ENCODE measurements around the gene C10orf120.

C10orf120 gene

DNA sequence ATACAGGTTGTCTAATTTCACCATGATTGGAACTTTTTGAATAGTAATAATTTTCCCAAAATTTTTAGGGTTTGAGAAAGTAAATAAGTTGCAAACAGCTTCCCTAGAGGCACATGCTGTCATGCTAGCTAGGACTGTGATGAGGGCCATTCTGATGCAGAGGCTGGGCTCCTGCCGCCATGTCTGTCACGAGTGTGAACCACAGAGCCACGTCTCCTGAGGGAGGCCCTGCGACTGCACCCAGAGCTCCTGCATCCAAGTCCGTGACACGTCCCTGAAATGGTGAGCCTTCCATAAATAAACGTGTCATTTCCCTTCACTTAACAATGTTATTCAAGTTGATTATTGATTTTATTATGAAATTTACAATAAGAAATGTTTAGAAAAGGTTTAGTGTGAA lies 40.0 kb downstream of the C10orf120 start:
- Histone ChIP-seq H3K4me3 (ENCODE audit: low read length) (no peak overlapping the region), H3K27ac (ENCODE audit: low read depth, low read length) (no peak overlapping the region), H3K36me3 (ENCODE audit: insufficient read depth, low read length) (no peaks in the 10 kb centered on the region), H3K4me1 (ENCODE audit: insufficient read depth, low read length) (no peaks in the 10 kb centered on the region), H3K9me3 (ENCODE audit: insufficient read depth, low read depth, low read length) (no peaks in the 10 kb centered on the region), H3K9ac (ENCODE audit: low read depth, low read length) (no peak overlapping the region), H3K27me3 (ENCODE audit: insufficient read depth, low read length) (no peaks in the 10 kb centered on the region)
- 92% methylated on average over 6 of the region's 7 CpGs for WGBS

DNA sequence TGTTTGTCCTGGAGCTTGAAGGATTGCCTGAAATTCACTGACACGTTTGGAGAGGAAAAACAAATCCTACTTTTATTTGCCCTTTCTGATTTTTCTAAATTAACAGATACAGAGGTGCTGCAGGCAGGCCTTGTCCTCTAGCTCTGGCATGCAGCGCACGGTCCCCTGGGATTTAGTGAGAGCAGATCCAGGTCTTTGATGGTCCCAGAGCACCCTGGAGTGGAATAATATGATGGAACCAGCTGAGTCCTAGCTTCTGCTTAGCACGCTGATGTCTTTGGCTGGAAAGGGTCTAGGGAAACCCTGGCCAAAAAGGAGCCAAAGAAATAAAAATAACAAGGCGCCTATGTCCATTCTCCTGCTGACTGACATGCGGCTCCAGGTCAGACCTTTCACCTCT lies 40.5 kb downstream of the C10orf120 start:
- Histone ChIP-seq H3K27me3 (ENCODE audit: insufficient read depth, low read length) (no peaks in the 10 kb centered on the region), H3K9me3 (ENCODE audit: insufficient read depth, low read depth, low read length) (no peaks in the 10 kb centered on the region), H3K4me1 (ENCODE audit: insufficient read depth, low read length) (no peaks in the 10 kb centered on the region), H3K4me3 (ENCODE audit: low read length) (no peak overlapping the region), H3K27ac (ENCODE audit: low read depth, low read length) (no peak overlapping the region), H3K9ac (ENCODE audit: low read depth, low read length) (no peak overlapping the region), H3K36me3 (ENCODE audit: insufficient read depth, low read length) (no peaks in the 10 kb centered on the region)
- 94% methylated on average over 6 of the region's 6 CpGs for WGBS

GRCh38 chr10:122658356-122659049 lies 41.1 kb downstream of the C10orf120 start:
- no peaks in the 10 kb centered on the region for H3K9me3 ChIP-seq (ENCODE audit: insufficient read depth, low read depth, low read length)
- no peak overlapping the region for H3K9ac ChIP-seq (ENCODE audit: low read depth, low read length)
- H3K4me1 ChIP-seq (ENCODE audit: insufficient read depth, low read length): no peaks in the 10 kb centered on the region
- no peak overlapping the region for H3K4me3 ChIP-seq (ENCODE audit: low read length)
- 90% methylated on average over 8 of the region's 8 CpGs for WGBS
- no peak overlapping the region for H3K27ac ChIP-seq (ENCODE audit: low read depth, low read length)
- H3K36me3 ChIP-seq (ENCODE audit: insufficient read depth, low read length): no peaks in the 10 kb centered on the region
- no peaks in the 10 kb centered on the region for H3K27me3 ChIP-seq (ENCODE audit: insufficient read depth, low read length)

- Histone ChIP-seq H3K4me3 (ENCODE audit: low read length) (no peak overlapping the region), H3K27me3 (ENCODE audit: insufficient read depth, low read length) (no peaks in the 10 kb centered on the region), H3K9ac (ENCODE audit: low read depth, low read length) (no peak overlapping the region), H3K36me3 (ENCODE audit: insufficient read depth, low read length) (no peaks in the 10 kb centered on the region), H3K27ac (ENCODE audit: low read depth, low read length) (no peak overlapping the region), H3K4me1 (ENCODE audit: insufficient read depth, low read length) (no peaks in the 10 kb centered on the region), H3K9me3 (ENCODE audit: insufficient read depth, low read depth, low read length) (no peaks in the 10 kb centered on the region)
- 84% methylated on average over 3 of the region's 3 CpGs for WGBS
Observed at GRCh38 chr10:122657729-122658128, 41.9 kb downstream of the C10orf120 start.

DNA sequence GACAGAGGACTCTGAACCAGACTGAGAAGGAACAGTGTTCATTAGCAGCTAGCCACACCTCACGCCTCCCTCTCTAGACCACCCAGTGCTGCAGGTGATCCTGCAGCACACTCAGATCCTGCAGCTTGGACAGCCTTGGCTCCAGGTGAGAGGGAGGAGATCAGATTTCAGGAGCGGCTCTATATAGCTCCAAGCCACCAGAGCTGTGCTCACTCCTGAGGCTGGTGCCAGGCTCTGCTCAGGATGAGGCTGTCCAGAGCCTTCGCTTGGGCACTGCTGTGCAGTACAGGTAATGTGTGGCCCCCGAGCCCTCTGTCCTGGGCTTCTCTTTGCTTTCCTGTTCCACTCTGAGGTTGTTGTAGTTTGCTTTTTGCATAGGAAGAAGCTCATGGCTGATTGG lies 42.4 kb downstream of the C10orf120 start:
- H3K27me3 ChIP-seq (ENCODE audit: insufficient read depth, low read length): no peaks in the 10 kb centered on the region
- no peak overlapping the region for H3K27ac ChIP-seq (ENCODE audit: low read depth, low read length)
- no peak overlapping the region for H3K9ac ChIP-seq (ENCODE audit: low read depth, low read length)
- WGBS: 94% methylated on average over 4 of the region's 4 CpGs
- no peaks in the 10 kb centered on the region for H3K4me1 ChIP-seq (ENCODE audit: insufficient read depth, low read length)
- no peaks in the 10 kb centered on the region for H3K36me3 ChIP-seq (ENCODE audit: insufficient read depth, low read length)
- H3K9me3 ChIP-seq (ENCODE audit: insufficient read depth, low read depth, low read length): no peaks in the 10 kb centered on the region
- no peak overlapping the region for H3K4me3 ChIP-seq (ENCODE audit: low read length)

DNA sequence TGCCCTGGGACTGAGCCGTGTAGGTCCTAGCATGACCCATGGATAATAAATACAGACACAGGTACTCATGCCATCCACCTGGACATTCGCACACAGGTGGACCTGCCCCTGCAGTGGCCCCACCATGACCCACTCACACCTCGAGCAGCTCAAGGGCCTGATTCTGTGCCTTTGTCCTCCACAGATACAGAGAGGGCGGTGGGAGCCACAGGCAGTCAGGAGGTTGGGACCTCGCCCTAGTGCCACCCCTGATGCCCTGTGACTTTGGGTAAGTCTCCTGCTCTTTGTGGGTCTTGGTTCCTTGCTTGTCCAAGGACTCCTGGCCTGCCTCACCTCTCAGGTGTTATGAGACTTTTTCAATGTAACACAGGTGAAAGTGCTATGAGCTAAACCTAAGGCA lies 42.9 kb downstream of the C10orf120 start:
- no peaks in the 10 kb centered on the region for H3K9me3 ChIP-seq (ENCODE audit: insufficient read depth, low read depth, low read length)
- H3K27me3 ChIP-seq (ENCODE audit: insufficient read depth, low read length): no peaks in the 10 kb centered on the region
- 90% methylated on average over 5 of the region's 5 CpGs for WGBS
- no peak overlapping the region for H3K4me3 ChIP-seq (ENCODE audit: low read length)
- no peak overlapping the region for H3K27ac ChIP-seq (ENCODE audit: low read depth, low read length)
- H3K4me1 ChIP-seq (ENCODE audit: insufficient read depth, low read length): no peaks in the 10 kb centered on the region
- no peak overlapping the region for H3K9ac ChIP-seq (ENCODE audit: low read depth, low read length)
- no peaks in the 10 kb centered on the region for H3K36me3 ChIP-seq (ENCODE audit: insufficient read depth, low read length)

DNA sequence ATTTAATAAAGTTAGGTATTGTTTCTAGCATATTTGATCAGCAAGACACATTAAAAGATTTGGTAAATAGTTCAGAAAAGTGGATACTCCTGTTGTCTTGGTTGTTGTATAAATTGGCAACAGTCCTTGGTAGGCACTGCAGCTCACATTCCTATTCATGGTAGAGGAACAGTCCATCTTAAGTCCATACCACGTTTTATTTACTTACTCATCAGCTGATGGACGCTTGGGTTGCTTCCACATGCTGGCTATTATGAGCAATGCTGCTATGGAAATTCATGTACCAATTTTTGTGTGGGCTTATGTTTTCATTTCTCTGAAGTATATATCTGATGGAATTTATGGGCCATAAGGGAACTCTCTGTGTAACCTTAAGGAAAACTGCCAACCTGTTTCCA lies 43.3 kb downstream of the C10orf120 start:
- 94% methylated on average over 2 of the region's 2 CpGs for WGBS
- H3K4me3 ChIP-seq (ENCODE audit: low read length): no peak overlapping the region
- no peaks in the 10 kb centered on the region for H3K36me3 ChIP-seq (ENCODE audit: insufficient read depth, low read length)
- H3K27me3 ChIP-seq (ENCODE audit: insufficient read depth, low read length): no peaks in the 10 kb centered on the region
- H3K9ac ChIP-seq (ENCODE audit: low read depth, low read length): no peak overlapping the region
- no peaks in the 10 kb centered on the region for H3K4me1 ChIP-seq (ENCODE audit: insufficient read depth, low read length)
- H3K27ac ChIP-seq (ENCODE audit: low read depth, low read length): no peak overlapping the region
- H3K9me3 ChIP-seq (ENCODE audit: insufficient read depth, low read depth, low read length): no peaks in the 10 kb centered on the region

GRCh38 chr10:122655524-122656307 lies 43.9 kb downstream of the C10orf120 start:
- Histone ChIP-seq H3K4me1 (ENCODE audit: insufficient read depth, low read length) (no peaks in the 10 kb centered on the region), H3K9me3 (ENCODE audit: insufficient read depth, low read depth, low read length) (no peaks in the 10 kb centered on the region), H3K4me3 (ENCODE audit: low read length) (no peak overlapping the region), H3K36me3 (ENCODE audit: insufficient read depth, low read length) (no peaks in the 10 kb centered on the region), H3K27ac (ENCODE audit: low read depth, low read length) (no peak overlapping the region), H3K27me3 (ENCODE audit: insufficient read depth, low read length) (no peaks in the 10 kb centered on the region), H3K9ac (ENCODE audit: low read depth, low read length) (no peak overlapping the region)
- WGBS: 94% methylated on average over 9 of the region's 9 CpGs

GRCh38 chr10:122650331-122650730 lies 49.3 kb downstream of the C10orf120 start:
- no peak overlapping the region for H3K9ac ChIP-seq (ENCODE audit: low read depth, low read length)
- 97% methylated on average over 2 of the region's 2 CpGs for WGBS
- H3K4me3 ChIP-seq (ENCODE audit: low read length): no peak overlapping the region
- no peaks in the 10 kb centered on the region for H3K9me3 ChIP-seq (ENCODE audit: insufficient read depth, low read depth, low read length)
- H3K36me3 ChIP-seq (ENCODE audit: insufficient read depth, low read length): no peaks in the 10 kb centered on the region
- H3K27me3 ChIP-seq (ENCODE audit: insufficient read depth, low read length): no peaks in the 10 kb centered on the region
- H3K4me1 ChIP-seq (ENCODE audit: insufficient read depth, low read length): no peaks in the 10 kb centered on the region
- H3K27ac ChIP-seq (ENCODE audit: low read depth, low read length): no peak overlapping the region

DNA sequence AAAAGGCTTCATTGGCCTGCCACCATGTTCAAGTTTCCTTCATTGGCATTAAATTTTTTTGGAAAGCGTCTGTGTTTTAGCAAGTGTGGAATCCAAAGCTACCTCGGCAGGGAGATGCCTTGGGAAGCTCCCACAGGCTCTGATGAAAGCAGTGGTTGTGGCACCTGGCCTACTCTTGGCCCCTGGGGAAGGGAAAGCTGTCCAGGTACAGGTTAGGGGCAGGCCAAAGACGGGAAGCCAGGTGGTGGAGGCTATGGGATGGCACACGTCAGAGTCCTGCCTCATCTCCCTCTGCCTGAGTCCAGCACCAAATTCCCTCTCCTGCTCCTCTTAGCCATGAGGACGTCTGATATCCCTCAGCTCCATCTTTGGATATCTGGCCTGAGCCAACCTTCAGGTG lies 49.7 kb downstream of the C10orf120 start:
- WGBS: 88% methylated on average over 5 of the region's 5 CpGs

DNA sequence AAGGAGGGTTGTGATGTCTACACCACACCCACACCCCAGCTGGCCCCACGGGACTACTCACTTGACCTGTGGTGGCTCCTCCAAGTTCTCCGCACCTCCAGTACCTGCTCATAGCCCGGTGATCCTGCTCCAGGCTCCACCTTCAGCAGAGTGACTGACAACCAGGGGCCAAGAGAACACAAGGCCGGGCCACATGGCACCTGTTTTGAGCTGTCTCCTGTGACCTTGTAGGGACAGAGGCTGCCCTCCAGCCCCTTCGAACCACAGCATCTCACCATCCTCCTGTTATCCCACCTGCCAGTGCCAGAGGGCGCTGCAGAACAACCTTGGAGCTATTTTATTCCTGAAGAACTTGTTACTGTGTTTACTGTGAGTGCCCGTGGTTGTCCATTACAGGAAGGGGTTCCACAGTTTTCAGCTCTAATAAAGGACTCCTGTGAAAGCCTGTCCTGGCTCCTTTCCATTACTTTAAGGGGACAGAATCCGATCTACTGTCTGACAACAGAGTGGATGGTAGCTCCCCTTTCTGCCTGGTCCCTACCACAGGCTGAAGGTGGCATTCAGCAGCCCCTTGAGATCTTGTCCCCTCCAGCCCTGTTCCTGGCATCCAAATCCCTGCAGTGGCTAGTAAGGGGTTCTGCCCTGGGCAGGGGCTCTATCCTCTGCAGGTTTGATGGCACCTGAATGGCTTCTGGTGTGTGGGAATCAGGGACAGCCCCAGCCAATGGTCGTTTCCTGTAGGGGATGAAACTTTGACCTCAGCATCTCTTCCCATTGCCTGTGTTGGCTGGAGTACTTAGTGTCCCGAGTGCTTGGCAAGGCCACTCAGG lies 50.8 kb downstream of the C10orf120 start:
- Histone ChIP-seq H3K9me3 (ENCODE audit: insufficient read depth, low read depth, low read length) (no peaks in the 10 kb centered on the region), H3K4me3 (ENCODE audit: low read length) (no peak overlapping the region), H3K4me1 (ENCODE audit: insufficient read depth, low read length) (no peaks in the 10 kb centered on the region), H3K9ac (ENCODE audit: low read depth, low read length) (no peak overlapping the region), H3K36me3 (ENCODE audit: insufficient read depth, low read length) (no peaks in the 10 kb centered on the region), H3K27ac (ENCODE audit: low read depth, low read length) (no peak overlapping the region), H3K27me3 (ENCODE audit: insufficient read depth, low read length) (no peaks in the 10 kb centered on the region)
- 47% methylated on average over 10 of the region's 10 CpGs for WGBS

More for the DNA sequence above, 49.7 kb downstream of the C10orf120 start:
- Histone ChIP-seq H3K27me3 (ENCODE audit: insufficient read depth, low read length) (no peaks in the 10 kb centered on the region), H3K4me1 (ENCODE audit: insufficient read depth, low read length) (no peaks in the 10 kb centered on the region), H3K27ac (ENCODE audit: low read depth, low read length) (no peak overlapping the region), H3K9me3 (ENCODE audit: insufficient read depth, low read depth, low read length) (no peaks in the 10 kb centered on the region), H3K4me3 (ENCODE audit: low read length) (no peak overlapping the region), H3K9ac (ENCODE audit: low read depth, low read length) (no peak overlapping the region), H3K36me3 (ENCODE audit: insufficient read depth, low read length) (no peaks in the 10 kb centered on the region)
